CD14-positive monocyte (primary cell): Measurements from ENCODE around the gene MAPK7. TPM values are rescaled to one million over a fixed set of nuclear protein-coding genes. Genes with fewer than 3 reads are reported as not detected.

ENCODE experiments used
- DNase-seq, 3 donors: peaks; one replicate each; pipeline ENCODE4 v3.0.0-alpha.2; 2011 to 2022
- H2AFZ ChIP-seq: 2 replicates; pipeline ENCODE4 v1.6.0; 2012; ENCODE audit warnings: mild to moderate bottlenecking, low read depth, low read length, inconsistent platforms; ENCODE audit not compliant: insufficient read depth, poor library complexity, severe bottlenecking
- H3K27ac ChIP-seq, 2 donors: 1 replicate in 1 of 2; 2 replicates in 1 of 2; pipeline ENCODE4 v1.5.1; 2012 to 2013; ENCODE audit warnings: low read length in 2 of 2, control low read depth in 1 of 2, inconsistent platforms in 1 of 2, low read depth in 1 of 2, mild to moderate bottlenecking in 1 of 2
- H3K27me3 ChIP-seq, 2 donors: one replicate each; pipeline versions ENCODE4 v1.6.0 to v1.6.1; 2011 to 2013; ENCODE audit warnings: low read length in 2 of 2; ENCODE audit not compliant: control insufficient read depth in 2 of 2, insufficient read depth in 2 of 2
- H3K36me3 ChIP-seq, 2 donors: replicated peaks in 1 of 2; 1 replicate in 1 of 2; 2 replicates in 1 of 2; pipeline versions ENCODE4 v1.5.1 to v1.6.1; 2012 to 2013; ENCODE audit warnings: low read length in 2 of 2, control low read depth in 1 of 2, inconsistent platforms in 1 of 2, mild to moderate bottlenecking in 1 of 2; ENCODE audit not compliant: insufficient read depth in 2 of 2, control insufficient read depth in 1 of 2
- H3K4me1 ChIP-seq, 2 donors: 1 replicate in 1 of 2; 2 replicates in 1 of 2; pipeline versions ENCODE4 v1.5.1 to v1.6.1; 2012 to 2013; ENCODE audit warnings: low read length in 2 of 2, control low read depth in 1 of 2, inconsistent platforms in 1 of 2, mild to moderate bottlenecking in 1 of 2, moderate library complexity in 1 of 2; ENCODE audit not compliant: insufficient read depth in 2 of 2, control insufficient read depth in 1 of 2
- H3K4me2 ChIP-seq: replicated peaks from 2 replicates; pipeline ENCODE3; 2012; ENCODE audit warnings: low read length, moderate library complexity, mild to moderate bottlenecking; ENCODE audit not compliant: poor library complexity, severe bottlenecking; ENCODE audit errors: extremely low read depth
- H3K4me3 ChIP-seq, 3 experiments: fragments of 200-600 bp in 1 of 3; sonication (generic) in 1 of 3; replicated peaks in 1 of 3; 1 replicate in 2 of 3; 2 replicates in 1 of 3; pipeline ENCODE4 v1.5.1; 2011 to 2013; ENCODE audit warnings: low read length in 3 of 3, mild to moderate bottlenecking in 3 of 3, control low read depth in 2 of 3, low read depth in 2 of 3, inconsistent platforms in 1 of 3, moderate library complexity in 1 of 3
- H3K79me2 ChIP-seq: 2 replicates; pipeline ENCODE4 v1.6.0; 2012; ENCODE audit warnings: mild to moderate bottlenecking, control low read depth, inconsistent platforms, low read length, moderate library complexity; ENCODE audit not compliant: insufficient read depth
- H3K9ac ChIP-seq: 2 replicates; pipeline ENCODE4 v1.6.0; 2017; ENCODE audit warnings: low read length, mild to moderate bottlenecking; ENCODE audit not compliant: insufficient read depth, poor library complexity, severe bottlenecking
- H3K9me3 ChIP-seq, 2 donors: replicated peaks in 1 of 2; 1 replicate in 1 of 2; 2 replicates in 1 of 2; pipeline versions ENCODE4 v1.5.1 to v1.6.1; 2012 to 2013; ENCODE audit warnings: low read length in 2 of 2, control low read depth in 1 of 2; ENCODE audit not compliant: control insufficient read depth in 1 of 2, insufficient read depth in 1 of 2
- H4K20me1 ChIP-seq: 2 replicates; pipeline ENCODE4 v1.6.0; 2012; ENCODE audit warnings: mild to moderate bottlenecking, low read length, control low read depth, moderate library complexity; ENCODE audit not compliant: insufficient read depth
- H3K27ac Mint-ChIP-seq, 7 donors: one replicate each; pipeline ENCODE4 v1.8.0; 2020; ENCODE audit warnings: mild to moderate bottlenecking in 7 of 7, mixed read lengths in 7 of 7, moderate library complexity in 6 of 7, inconsistent platforms in 2 of 7
- H3K27me3 Mint-ChIP-seq, 3 donors: one replicate each; pipeline ENCODE4 v1.8.0; 2021 to 2022; ENCODE audit warnings: low read depth in 3 of 3, mild to moderate bottlenecking in 3 of 3, mixed read lengths in 3 of 3, moderate library complexity in 3 of 3, inconsistent platforms in 1 of 3
- H3K36me3 Mint-ChIP-seq, 2 donors: one replicate each; pipeline ENCODE4 v1.8.0; 2020; ENCODE audit warnings: mixed read lengths in 2 of 2, inconsistent platforms in 1 of 2, mild to moderate bottlenecking in 1 of 2
- H3K4me1 Mint-ChIP-seq: one replicate; pipeline ENCODE4 v1.8.0; 2020; ENCODE audit warnings: mild to moderate bottlenecking, mixed read lengths
- H3K4me3 Mint-ChIP-seq, 2 donors: one replicate each; pipeline ENCODE4 v1.8.0; 2020; ENCODE audit warnings: mild to moderate bottlenecking in 2 of 2, mixed read lengths in 2 of 2, moderate library complexity in 1 of 2
- H3K9me3 Mint-ChIP-seq, 7 donors: one replicate each; pipeline ENCODE4 v1.8.0; 2020 to 2022; ENCODE audit warnings: mixed read lengths in 7 of 7, mild to moderate bottlenecking in 6 of 7, moderate library complexity in 6 of 7, inconsistent platforms in 2 of 7
- CTCF ChIP-seq: fragments of 200-600 bp; IDR thresholded peaks from one replicate; pipeline ENCODE4 v1.8.0; 2022; ENCODE audit warnings: antibody characterized with exemption, mild to moderate bottlenecking
- WGBS: methylation state at CpG from one replicate; pipeline ENCODE4 v1.1.5; 2013; ENCODE audit warnings: missing lambda C conversion rate; ENCODE audit not compliant: insufficient coverage; 5-methylcytosine and 5-hydroxymethylcytosine counted together
- intact Hi-C, 2 donors: fragments of 100-400 bp; cut with micrococcal nuclease; formaldehyde crosslinking; loops; one replicate each; pipeline versions ENCODE4 v1.15.0 to v1.15.1; 2023
- polyA plus RNA-seq, 3 donors: library from polyadenylated mRNA; depleted of rRNA in 1 of 3; unstranded in 2 of 3; stranded (reverse) in 1 of 3; fragments of 300-500 nt in 2 of 3; fragments of >200 nt in 1 of 3; fragmentation: Illumina TruSeq in 2 of 3; gene quantifications; 1 replicate in 2 of 3; 2 replicates in 1 of 3; pipeline ENCODE4 v1.2.3, GENCODE V29; 2012 to 2021

The MAPK7 gene
- polyA plus RNA-seq, 3 donors, result 9.3 to 130 (median 10.0) TPM

- peaks cover 4 to 5% of the 10 kb centered on the region in 2 donors for H3K36me3 ChIP-seq
- H3K4me3 Mint-ChIP-seq, result no peak overlapping the region
- TF ChIP-seq CTCF, result no peak
- peaks cover 0 to 2% (median 0%) of the 10 kb centered on the region in 7 donors for H3K9me3 Mint-ChIP-seq
- H3K4me1 ChIP-seq, result peaks cover 59 to 63% of the 10 kb centered on the region in 2 donors
- H3K79me2 ChIP-seq, result no peaks in the 10 kb centered on the region
- no peak overlapping the region for H3K9ac ChIP-seq
- intact Hi-C loops, result no loop called here
- peaks cover 3 to 6% (median 3%) of the 10 kb centered on the region in 3 donors for H3K27me3 Mint-ChIP-seq
- H3K27ac ChIP-seq, result peak overlapping the region; percentile 44 to 71
- H3K4me2 ChIP-seq, result peak overlapping the region; percentile 8
- peak; percentile 58 to 84 (median 81) for DNase-seq
- H3K9me3 ChIP-seq, result no peaks in the 10 kb centered on the region
- peak overlapping the region; percentile 89 to 98 (median 95) for H3K27ac Mint-ChIP-seq
- no peak overlapping the region for H3K4me3 ChIP-seq
- H3K36me3 Mint-ChIP-seq, result peaks cover 17 to 18% of the 10 kb centered on the region in 2 donors
- H3K27me3 ChIP-seq, result no peaks in the 10 kb centered on the region
- WGBS, result 100% methylated on average over 1 of the region's 5 CpGs
- no peaks in the 10 kb centered on the region for H4K20me1 ChIP-seq
- peak overlapping the region; percentile 25 for H2AFZ ChIP-seq
- H3K4me1 Mint-ChIP-seq, result peaks cover 63% of the 10 kb centered on the region
Measured at GRCh38 chr17:19388791-19389785, 10.8 kb downstream of the MAPK7 start.

GRCh38 chr17:19390951-19391350 lies 12.7 kb downstream of the MAPK7 start:
- H3K27ac Mint-ChIP-seq, result peak overlapping the region in 1 of 7 donors; percentile 52

More at GRCh38 chr17:19390951-19391350, 12.7 kb downstream of the MAPK7 start:
- no peaks in the 10 kb centered on the region for H3K9me3 Mint-ChIP-seq
- Histone ChIP-seq H3K4me2 (no peak overlapping the region), H2AFZ (no peak overlapping the region), H3K4me1 (peaks cover 41 to 44% of the 10 kb centered on the region in 2 donors), H3K9ac (no peak overlapping the region), H3K27ac (no peak overlapping the region), H3K36me3 (no peaks in the 10 kb centered on the region), H3K79me2 (no peaks in the 10 kb centered on the region), H4K20me1 (no peaks in the 10 kb centered on the region), H3K27me3 (no peaks in the 10 kb centered on the region), H3K4me3 (no peak overlapping the region), H3K9me3 (no peaks in the 10 kb centered on the region)
- no peak overlapping the region for H3K4me3 Mint-ChIP-seq
- TF ChIP-seq CTCF, result no peak
- peaks cover 3 to 7% of the 10 kb centered on the region in 2 donors for H3K36me3 Mint-ChIP-seq
- intact Hi-C loops, result no loop called here
- peaks cover 44% of the 10 kb centered on the region for H3K4me1 Mint-ChIP-seq
- H3K27me3 Mint-ChIP-seq, result peaks cover 3 to 6% (median 3%) of the 10 kb centered on the region in 3 donors
- DNase-seq, result no peak
- WGBS, result no CpG with 5 or more reads among the region's 2 CpGs
